ENCODE data around the gene GPR22. TPM values are rescaled to one million over a fixed set of nuclear protein-coding genes. Genes with fewer than 3 reads are reported as not detected.

GPR22 gene
- total RNA-seq, 2 donors from 2014 or later: not detected

Other genes starting within 250 kb of the GPR22 start
- gene COG5, start 93.9 kb downstream of the GPR22 start, total RNA-seq: 10 to 100 TPM; 41.8 to 50.2 TPM
- gene DUS4L, start 93.9 kb downstream of the GPR22 start, total RNA-seq: 1 to 10 TPM; 5.4 to 6.6 TPM
- 100 to 1,000 TPM in 1 of 2 donors, 10 to 100 TPM in 1; 60.8 to 108 TPM for gene BCAP29, start 110.2 kb downstream of the GPR22 start, total RNA-seq
- gene SLC26A4, start 190.8 kb downstream of the GPR22 start, total RNA-seq: under 1 TPM; 0.57 to 0.60 TPM